ENCODE measurements around the gene DNASE1L1. TPM values are rescaled to one million over a fixed set of nuclear protein-coding genes. Genes with fewer than 3 reads are reported as not detected.

The DNASE1L1 gene
- total and polyA plus RNA-seq, 2 of the 13 experiments (the other 11 are each of a cell fraction or from before 2014, with no cell fraction given), result 4.7 to 12.3 TPM

DNA sequence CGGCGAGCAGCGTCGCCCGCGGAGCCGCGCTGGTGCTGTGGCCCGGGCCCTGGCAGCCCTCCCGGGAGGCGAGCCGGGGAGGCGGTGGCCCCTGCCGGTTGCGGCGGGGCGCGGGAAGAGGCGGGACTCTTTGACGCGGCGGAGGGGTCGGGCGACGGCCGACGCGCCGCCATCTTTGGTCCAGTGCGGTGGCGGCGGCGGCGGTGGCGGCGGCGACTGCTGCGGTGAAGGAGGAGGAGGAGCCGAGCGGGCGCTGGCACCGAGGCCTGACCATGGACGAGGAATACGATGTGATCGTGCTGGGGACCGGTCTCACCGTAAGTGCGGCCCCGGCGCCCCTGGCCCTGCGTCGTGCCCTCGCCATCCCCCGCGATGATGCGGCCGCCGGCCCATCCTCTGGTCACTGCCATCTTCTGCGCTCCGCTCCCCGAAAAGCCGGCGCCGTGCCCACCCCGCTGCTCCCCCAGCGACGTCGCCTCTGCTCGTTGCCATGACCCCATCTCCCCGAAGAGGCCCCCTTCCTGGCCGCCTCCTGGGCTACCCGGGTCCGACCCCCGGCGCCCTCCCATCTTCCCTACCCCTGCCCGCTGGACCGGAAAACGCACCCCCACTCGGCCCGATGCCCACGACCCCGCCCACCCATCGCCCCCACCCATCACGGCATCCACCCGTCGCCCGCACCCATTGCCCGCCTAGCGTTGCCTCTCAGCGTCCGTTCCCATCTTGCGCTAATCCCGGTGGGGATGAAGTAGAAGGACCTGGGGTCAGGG lies 28.1 kb upstream of the DNASE1L1 start, which contains the start of gene GDI1 (continued):
- TF ChIP-seq, protein P1, sequence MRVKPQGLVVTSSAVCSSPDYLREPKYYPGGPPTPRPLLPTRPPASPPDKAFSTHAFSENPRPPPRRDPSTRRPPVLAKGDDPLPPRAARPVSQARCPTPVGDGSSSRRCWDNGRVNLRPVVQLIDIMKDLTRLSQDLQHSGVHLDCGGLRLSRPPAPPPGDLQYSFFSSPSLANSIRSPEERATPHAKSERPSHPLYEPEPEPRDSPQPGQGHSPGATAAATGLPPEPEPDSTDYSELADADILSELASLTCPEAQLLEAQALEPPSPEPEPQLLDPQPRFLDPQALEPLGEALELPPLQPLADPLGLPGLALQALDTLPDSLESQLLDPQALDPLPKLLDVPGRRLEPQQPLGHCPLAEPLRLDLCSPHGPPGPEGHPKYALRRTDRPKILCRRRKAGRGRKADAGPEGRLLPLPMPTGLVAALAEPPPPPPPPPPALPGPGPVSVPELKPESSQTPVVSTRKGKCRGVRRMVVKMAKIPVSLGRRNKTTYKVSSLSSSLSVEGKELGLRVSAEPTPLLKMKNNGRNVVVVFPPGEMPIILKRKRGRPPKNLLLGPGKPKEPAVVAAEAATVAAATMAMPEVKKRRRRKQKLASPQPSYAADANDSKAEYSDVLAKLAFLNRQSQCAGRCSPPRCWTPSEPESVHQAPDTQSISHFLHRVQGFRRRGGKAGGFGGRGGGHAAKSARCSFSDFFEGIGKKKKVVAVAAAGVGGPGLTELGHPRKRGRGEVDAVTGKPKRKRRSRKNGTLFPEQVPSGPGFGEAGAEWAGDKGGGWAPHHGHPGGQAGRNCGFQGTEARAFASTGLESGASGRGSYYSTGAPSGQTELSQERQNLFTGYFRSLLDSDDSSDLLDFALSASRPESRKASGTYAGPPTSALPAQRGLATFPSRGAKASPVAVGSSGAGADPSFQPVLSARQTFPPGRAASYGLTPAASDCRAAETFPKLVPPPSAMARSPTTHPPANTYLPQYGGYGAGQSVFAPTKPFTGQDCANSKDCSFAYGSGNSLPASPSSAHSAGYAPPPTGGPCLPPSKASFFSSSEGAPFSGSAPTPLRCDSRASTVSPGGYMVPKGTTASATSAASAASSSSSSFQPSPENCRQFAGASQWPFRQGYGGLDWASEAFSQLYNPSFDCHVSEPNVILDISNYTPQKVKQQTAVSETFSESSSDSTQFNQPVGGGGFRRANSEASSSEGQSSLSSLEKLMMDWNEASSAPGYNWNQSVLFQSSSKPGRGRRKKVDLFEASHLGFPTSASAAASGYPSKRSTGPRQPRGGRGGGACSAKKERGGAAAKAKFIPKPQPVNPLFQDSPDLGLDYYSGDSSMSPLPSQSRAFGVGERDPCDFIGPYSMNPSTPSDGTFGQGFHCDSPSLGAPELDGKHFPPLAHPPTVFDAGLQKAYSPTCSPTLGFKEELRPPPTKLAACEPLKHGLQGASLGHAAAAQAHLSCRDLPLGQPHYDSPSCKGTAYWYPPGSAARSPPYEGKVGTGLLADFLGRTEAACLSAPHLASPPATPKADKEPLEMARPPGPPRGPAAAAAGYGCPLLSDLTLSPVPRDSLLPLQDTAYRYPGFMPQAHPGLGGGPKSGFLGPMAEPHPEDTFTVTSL (CRISPR knock-in tag; IDR thresholded peaks at IDR 0.05; ENCODE audit: borderline replicate concordance), result no peak
- TF ChIP-seq MYC (CRISPR knock-in tag; IDR thresholded peaks at IDR 0.05; ENCODE audit: borderline replicate concordance), result peak; percentile 29; the same call in 1 of the 2 replicates
- no peak for TF ChIP-seq ZNF121 (CRISPR knock-in tag; IDR thresholded peaks at IDR 0.05)
- peak; percentile 34; the same call in 1 of the 2 replicates for TF ChIP-seq ATF7-NPFF (CRISPR knock-in tag; IDR thresholded peaks at IDR 0.05; ENCODE audit: low read depth)
- TF ChIP-seq, protein P2, sequence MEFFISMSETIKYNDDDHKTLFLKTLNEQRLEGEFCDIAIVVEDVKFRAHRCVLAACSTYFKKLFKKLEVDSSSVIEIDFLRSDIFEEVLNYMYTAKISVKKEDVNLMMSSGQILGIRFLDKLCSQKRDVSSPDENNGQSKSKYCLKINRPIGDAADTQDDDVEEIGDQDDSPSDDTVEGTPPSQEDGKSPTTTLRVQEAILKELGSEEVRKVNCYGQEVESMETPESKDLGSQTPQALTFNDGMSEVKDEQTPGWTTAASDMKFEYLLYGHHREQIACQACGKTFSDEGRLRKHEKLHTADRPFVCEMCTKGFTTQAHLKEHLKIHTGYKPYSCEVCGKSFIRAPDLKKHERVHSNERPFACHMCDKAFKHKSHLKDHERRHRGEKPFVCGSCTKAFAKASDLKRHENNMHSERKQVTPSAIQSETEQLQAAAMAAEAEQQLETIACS (CRISPR knock-in tag; IDR thresholded peaks at IDR 0.05), result peak; percentile 38; the same call in 1 of the 2 replicates
- TF ChIP-seq TCF12 (IDR thresholded peaks at IDR 0.05), result no peak
- 0 out of 2 replicates have a peak, but pooled peaks have one; percentile 35 for TF ChIP-seq TCF12 (CRISPR knock-in tag; IDR thresholded peaks at IDR 0.05)
- no peak for TF ChIP-seq ZNF543 (CRISPR knock-in tag; IDR thresholded peaks at IDR 0.05)
- no peak for TF ChIP-seq ZNF841 (CRISPR knock-in tag; IDR thresholded peaks at IDR 0.05; ENCODE audit: borderline replicate concordance)
- TF ChIP-seq YY1 (IDR thresholded peaks at IDR 0.05; ENCODE audit: insufficient read depth, insufficient replicate concordance, low read depth, low read length), result peak; percentile 93
- peak; percentile 28; the same call in 1 of the 2 replicates for TF ChIP-seq ZSCAN22 (CRISPR knock-in tag; IDR thresholded peaks at IDR 0.05)
- TF ChIP-seq SMAD1 (CRISPR knock-in tag; IDR thresholded peaks at IDR 0.05; ENCODE audit: borderline replicate concordance, low read depth), result no peak
- TF ChIP-seq, protein P3, sequence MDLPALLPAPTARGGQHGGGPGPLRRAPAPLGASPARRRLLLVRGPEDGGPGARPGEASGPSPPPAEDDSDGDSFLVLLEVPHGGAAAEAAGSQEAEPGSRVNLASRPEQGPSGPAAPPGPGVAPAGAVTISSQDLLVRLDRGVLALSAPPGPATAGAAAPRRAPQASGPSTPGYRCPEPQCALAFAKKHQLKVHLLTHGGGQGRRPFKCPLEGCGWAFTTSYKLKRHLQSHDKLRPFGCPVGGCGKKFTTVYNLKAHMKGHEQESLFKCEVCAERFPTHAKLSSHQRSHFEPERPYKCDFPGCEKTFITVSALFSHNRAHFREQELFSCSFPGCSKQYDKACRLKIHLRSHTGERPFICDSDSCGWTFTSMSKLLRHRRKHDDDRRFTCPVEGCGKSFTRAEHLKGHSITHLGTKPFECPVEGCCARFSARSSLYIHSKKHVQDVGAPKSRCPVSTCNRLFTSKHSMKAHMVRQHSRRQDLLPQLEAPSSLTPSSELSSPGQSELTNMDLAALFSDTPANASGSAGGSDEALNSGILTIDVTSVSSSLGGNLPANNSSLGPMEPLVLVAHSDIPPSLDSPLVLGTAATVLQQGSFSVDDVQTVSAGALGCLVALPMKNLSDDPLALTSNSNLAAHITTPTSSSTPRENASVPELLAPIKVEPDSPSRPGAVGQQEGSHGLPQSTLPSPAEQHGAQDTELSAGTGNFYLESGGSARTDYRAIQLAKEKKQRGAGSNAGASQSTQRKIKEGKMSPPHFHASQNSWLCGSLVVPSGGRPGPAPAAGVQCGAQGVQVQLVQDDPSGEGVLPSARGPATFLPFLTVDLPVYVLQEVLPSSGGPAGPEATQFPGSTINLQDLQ (CRISPR knock-in tag; IDR thresholded peaks at IDR 0.05), result no peak

Data from HepG2 (cell line).